NCI-H1436 treated with DMSO at 0.1 percent for 48 hours (cell line): ENCODE measurements around the gene RCL1.

Source experiments
- DNase-seq: peaks from one replicate; lab custom pipeline; 2025; lab: John Stamatoyannopoulos, UW

RCL1 gene

GRCh38 chr9:4812858-4813257 is 20.1 kb downstream of the RCL1 start:
- no peak for DNase-seq

DNA sequence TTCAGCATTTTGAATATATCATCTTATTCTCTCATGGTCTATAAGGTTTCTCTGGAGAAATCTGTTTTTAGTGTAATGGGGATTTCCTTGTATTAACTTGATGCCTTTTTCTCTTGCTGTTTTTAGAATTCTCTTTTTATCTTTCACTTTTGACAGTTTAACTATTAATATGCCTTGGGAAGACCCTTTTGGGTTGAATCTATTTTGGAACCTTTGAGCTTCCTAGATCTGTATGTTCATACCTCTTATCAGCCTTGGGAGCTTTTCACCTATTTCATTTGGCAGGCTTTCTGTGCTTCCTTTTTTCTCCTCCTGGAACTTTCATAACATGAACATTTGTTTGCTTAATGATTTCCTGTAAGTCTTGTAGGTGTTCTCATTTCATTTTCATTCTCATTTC is 22.2 kb downstream of the RCL1 start:
- no peak for DNase-seq

- no peak for DNase-seq
Measured at GRCh38 chr9:4815381-4815956, 22.7 kb downstream of the RCL1 start.

DNA sequence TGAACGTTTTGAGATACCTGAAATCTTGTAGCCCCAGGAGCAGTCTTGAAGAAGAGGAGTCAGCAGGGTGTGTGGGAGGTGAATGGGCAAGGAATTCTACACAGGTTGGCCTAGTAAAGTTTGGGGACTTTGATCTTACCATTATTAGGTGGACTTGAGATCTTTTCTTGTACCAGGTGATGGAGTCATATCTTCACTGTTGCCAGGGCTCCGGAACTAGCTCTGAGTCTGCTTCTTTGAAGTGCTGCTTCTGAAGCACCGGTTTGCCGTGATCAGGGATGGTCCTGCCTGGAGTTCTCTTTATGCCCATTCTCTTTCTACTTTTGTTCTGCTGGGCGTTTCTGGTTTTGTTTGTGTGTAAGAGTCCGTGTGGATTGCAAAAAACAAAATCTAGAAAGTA is 27.4 kb downstream of the RCL1 start:
- DNase-seq = no peak

DNA sequence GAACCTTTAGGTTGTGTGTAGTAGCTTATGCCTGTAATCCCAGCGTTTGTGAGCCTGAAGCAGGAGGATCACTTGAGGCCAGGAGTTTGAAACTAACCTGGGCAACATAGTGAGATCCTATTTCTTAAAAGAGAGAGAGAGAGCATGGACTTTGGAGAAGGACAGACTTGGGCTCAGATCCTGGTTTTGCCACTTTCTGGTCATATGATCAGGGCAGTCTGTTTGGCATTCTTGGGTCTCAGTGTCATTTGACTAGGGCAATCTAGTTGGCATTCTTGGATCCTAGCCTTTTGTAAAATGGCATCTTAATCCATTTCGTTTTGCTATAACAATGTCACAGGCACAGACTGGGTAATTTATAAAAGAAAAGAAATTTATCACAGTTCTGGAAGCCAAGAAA is 28.4 kb downstream of the RCL1 start:
- no peak for DNase-seq

DNA sequence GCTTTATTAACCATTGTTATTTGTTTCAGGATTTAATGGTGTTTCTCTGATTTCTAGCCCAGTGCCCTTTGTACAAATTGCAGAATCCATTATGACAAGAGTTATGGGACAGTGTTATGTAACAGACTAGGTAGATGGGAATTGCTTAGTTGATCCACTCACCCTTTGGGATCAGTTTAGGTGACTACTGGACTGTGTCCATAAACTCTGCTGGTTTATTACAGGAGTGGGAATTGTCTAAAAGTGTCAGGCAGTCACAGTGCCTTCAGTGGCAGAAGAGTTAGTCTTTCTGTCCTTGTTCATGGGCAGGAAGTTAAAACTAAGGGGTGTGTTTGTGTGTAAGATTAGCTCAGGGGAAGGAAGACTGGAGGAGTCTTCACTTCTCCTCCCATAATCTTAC is 29.3 kb downstream of the RCL1 start:
- no peak for DNase-seq

GRCh38 chr9:4826417-4827166 is 33.8 kb downstream of the RCL1 start:
- DNase-seq = no peak

GRCh38 chr9:4827224-4827623 is 34.5 kb downstream of the RCL1 start:
- DNase-seq = no peak

DNA sequence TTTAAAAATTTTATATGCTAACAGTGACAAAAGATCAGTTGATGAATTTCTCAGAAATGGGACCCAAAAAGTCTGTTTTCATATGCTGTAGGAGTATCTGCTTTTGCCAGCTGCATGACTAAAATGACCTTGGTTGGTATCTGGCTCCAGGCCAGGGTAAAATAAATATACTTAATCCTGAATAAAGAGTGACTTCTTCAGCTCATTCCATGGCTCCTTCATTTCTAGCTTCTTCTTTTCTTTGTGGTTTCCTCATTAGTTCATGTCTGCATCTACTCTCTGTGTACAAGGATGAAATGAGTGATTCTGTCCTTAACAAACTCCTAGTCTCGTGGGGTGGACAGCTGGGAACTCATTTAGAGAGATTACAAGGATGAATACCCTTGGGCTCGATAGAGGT is 36.0 kb downstream of the RCL1 start:
- DNase-seq = no peak

DNA sequence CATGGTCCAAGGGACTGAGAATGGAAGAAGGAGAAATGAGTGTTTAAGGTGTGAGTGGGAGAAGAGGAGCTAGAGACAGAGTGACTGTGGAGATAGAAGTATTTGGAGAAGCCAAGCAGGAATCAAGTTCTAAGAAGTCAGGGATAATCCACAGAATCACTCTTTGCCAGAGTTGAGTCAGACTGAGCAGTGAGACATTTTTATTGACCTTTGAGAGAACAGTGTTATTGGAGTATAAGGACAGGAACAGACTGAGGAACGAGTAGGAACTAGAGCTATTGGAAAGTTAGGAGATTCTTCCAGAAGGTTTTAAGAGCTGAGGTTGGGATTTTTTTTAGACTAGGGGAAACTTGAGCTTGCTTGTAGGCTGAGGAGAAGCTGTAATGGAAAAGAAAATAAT is 37.2 kb downstream of the RCL1 start:
- DNase-seq = no peak

DNA sequence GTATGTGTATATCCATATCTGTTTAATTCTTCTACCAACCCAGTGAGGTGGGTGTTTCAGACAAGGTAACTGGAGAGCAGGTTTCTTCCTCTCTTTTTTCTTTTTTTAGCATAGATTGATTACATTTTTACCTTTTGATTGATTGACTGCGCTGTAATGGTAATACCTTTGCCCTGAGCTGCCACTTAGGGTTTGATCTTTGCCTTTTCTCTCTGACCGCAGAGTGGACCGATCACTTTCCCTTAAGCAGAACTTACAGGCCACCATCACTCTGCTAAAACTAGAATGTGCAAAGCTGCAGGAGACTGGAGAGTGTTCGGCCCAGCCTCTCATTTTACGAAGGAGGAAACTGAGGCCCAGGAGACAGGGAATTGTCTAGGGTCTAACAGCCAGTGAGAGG is 38.0 kb downstream of the RCL1 start:
- DNase-seq = no peak

DNA sequence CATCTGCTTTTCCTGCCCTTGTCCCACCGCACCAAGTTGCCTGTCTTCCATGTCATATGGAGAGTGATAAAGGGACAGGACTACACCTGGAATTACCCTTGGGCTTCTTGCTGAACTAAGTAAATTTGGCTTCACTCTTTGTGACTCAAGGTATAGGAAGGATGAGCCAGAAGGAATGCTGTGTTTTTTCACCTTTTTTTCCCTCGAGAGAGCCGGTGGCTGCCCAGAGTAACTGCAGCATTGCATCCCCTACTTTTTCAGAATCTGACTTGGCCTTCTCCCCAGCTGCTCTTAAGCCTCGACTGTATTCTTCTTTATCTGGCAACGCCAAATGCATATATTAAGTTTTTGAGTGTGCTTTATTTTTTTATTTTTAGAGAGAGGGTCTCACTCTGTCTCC is 38.4 kb downstream of the RCL1 start:
- no peak for DNase-seq

DNA sequence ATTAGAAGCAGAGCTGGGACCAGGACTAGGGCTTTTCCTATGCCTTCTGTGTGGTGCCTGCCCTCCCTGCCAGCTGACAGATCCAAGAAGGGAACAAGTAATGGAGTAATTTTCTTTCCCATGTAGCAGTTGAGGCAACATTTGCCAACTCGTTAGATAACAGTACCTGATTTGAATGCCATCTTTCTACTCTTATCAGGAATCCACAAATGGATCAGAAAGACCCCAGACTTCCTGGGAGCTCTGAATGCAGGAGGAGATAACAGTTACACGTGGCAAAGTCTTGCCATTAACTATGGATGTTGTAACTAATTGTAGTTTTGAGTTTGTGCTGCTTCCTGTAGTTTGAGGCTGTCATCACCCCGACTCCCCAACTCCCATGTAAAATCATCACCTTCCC is 39.2 kb downstream of the RCL1 start:
- DNase-seq = no peak

GRCh38 chr9:4832786-4833579 is 40.2 kb downstream of the RCL1 start:
- DNase-seq = no peak

GRCh38 chr9:4833781-4834560 is 41.2 kb downstream of the RCL1 start:
- DNase-seq = no peak

DNA sequence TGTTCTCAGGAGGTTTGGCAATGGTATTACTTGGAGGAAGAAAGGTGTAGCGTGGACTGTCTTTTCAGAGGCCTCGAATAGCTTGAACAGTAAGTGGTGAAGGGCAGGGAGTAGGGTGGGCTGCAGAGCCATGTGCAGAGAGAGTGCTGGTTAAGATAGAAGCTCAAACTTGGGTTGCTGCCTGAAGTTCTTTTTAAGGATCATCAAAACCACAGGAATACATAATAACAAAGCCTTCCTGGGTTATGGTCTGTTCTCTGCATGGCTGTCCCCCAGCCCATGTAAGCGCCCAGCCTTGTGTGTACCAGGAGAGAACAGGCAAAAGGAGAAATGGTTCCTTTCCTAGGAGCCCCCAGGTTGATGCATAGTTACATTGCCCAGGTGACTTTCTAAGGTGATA is 43.9 kb downstream of the RCL1 start:
- DNase-seq = no peak

- DNase-seq = no peak
Measured at GRCh38 chr9:4837261-4838188, 44.8 kb downstream of the RCL1 start.

- DNase-seq = no peak
Measured at GRCh38 chr9:4838189-4838546, 45.4 kb downstream of the RCL1 start.

GRCh38 chr9:4839470-4839912 is 46.7 kb downstream of the RCL1 start:
- DNase-seq = no peak

DNA sequence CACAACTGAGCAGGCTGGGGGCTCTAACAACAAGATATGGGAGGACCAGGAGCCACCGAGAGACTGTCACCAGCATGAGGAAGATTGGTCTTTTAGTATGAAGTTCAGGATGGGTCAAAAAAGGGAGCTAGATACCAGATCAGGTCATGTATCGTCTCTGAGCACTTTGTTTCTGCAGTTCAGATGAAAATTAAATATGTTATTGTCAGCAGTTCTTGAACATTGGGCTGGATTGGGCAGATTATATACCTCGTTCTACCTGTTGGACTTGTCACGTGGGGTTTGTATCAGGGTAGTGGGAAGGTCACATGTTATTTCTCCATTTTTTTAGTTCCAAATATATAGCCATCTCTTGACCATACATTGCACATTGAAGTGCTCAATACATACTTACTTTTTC is 47.3 kb downstream of the RCL1 start:
- DNase-seq = no peak

DNA sequence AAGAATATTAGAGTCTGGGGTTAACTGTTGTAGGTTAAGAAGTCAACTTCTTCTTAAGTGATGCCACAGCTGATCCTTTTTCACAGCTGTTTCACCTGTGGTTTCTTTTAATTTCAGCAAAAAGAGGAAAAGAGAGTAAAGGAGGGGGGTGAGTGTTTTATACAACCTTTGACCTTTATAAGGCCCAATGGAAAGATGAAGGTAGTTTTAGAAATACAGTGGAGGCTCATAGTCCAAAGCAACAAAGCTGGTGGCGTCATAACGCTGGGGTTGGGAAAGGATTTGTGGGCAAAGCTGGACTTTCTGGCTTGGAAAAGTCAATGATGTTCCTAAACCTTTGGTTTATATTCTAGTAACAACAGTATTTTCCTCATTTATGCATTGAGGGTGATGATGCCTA is 49.5 kb downstream of the RCL1 start:
- no peak for DNase-seq
